Central memory CD4-positive, alpha-beta T cell (primary cell): ENCODE data around the gene COL9A2.

Experiments used
- DNase-seq: peaks from one replicate; pipeline ENCODE4 v3.0.0; 2022

COL9A2 gene

GRCh38 chr1:40256401-40257084, 60.5 kb downstream of the COL9A2 start:
- DNase-seq, result no peak

GRCh38 chr1:40255231-40255630, 61.9 kb downstream of the COL9A2 start:
- no peak for DNase-seq

- DNase-seq, result no peak
Measured at GRCh38 chr1:40252601-40253000, 64.5 kb downstream of the COL9A2 start.

GRCh38 chr1:40251456-40251855, 65.6 kb downstream of the COL9A2 start:
- DNase-seq, result no peak
